GM21528 (cell line): ENCODE data around the gene IFITM1.
"Not testable (repeated sequence)": the region's sequence is repeated elsewhere in the genome, so short reads cannot be mapped to it uniquely, and the experiment has no call there.

Experiments used
- ATAC-seq: cut with Tn5 transposase; IDR thresholded peaks from one replicate; pipeline ENCODE4 v1.9.1; 2021; ENCODE audit warnings: mild to moderate bottlenecking, moderate library complexity; ENCODE audit not compliant: unreplicated experiment, low FRiP score

The IFITM1 gene

GRCh38 chr11:324593-325517 is 11.0 kb downstream of the IFITM1 start:
- not testable (repeated sequence) for ATAC-seq

- no peak for ATAC-seq
Measured at GRCh38 chr11:325796-326591, 12.2 kb downstream of the IFITM1 start.

- ATAC-seq: peak; percentile 15
Measured at GRCh38 chr11:326592-326841, 12.7 kb downstream of the IFITM1 start.

- peak; percentile 64 for ATAC-seq
Measured at GRCh38 chr11:326842-327580, 13.2 kb downstream of the IFITM1 start.

GRCh38 chr11:327581-327923 is 13.7 kb downstream of the IFITM1 start:
- ATAC-seq: no peak

- ATAC-seq: no peak
Measured at GRCh38 chr11:328012-328411, 14.2 kb downstream of the IFITM1 start.

GRCh38 chr11:328516-329100 is 14.8 kb downstream of the IFITM1 start:
- ATAC-seq: not testable (repeated sequence)

GRCh38 chr11:329886-330253 is 16.0 kb downstream of the IFITM1 start:
- ATAC-seq: no peak

GRCh38 chr11:330307-330693 is 16.5 kb downstream of the IFITM1 start:
- no peak for ATAC-seq

- no peak for ATAC-seq
Measured at GRCh38 chr11:330694-331357, 17.0 kb downstream of the IFITM1 start.

GRCh38 chr11:331358-332060 is 17.7 kb downstream of the IFITM1 start:
- no peak for ATAC-seq

- ATAC-seq: no peak
Measured at GRCh38 chr11:332651-333480, 19.0 kb downstream of the IFITM1 start.

GRCh38 chr11:333616-334263 is 19.9 kb downstream of the IFITM1 start:
- ATAC-seq: not testable (repeated sequence)

GRCh38 chr11:334264-334994 is 20.6 kb downstream of the IFITM1 start:
- ATAC-seq: no peak

GRCh38 chr11:335779-336658 is 22.2 kb downstream of the IFITM1 start:
- ATAC-seq: no peak

- ATAC-seq: no peak
Measured at GRCh38 chr11:336659-337198, 22.9 kb downstream of the IFITM1 start.

- no peak for ATAC-seq
Measured at GRCh38 chr11:337711-338110, 23.9 kb downstream of the IFITM1 start.
